HUES64 (cell line): Measurements from ENCODE around the gene CDCA7. TPM values are rescaled to one million over a fixed set of nuclear protein-coding genes. Genes with fewer than 3 reads are reported as not detected.
A peak's percentile ranks its signal among the peaks of the same experiment; 100 is the strongest.
"Not testable (repeated sequence)": the region's sequence is repeated elsewhere in the genome, so short reads cannot be mapped to it uniquely, and the experiment has no call there.

ENCODE experiments used
- H3K27ac ChIP-seq: 2 replicates; pipeline ENCODE4 v1.7.0; 2013; ENCODE audit warnings: low read depth, low read length, inconsistent platforms
- H3K27me3 ChIP-seq: 2 replicates; pipeline ENCODE4 v1.6.1; 2013; ENCODE audit warnings: mild to moderate bottlenecking, low read length; ENCODE audit not compliant: insufficient read depth
- H3K36me3 ChIP-seq: 2 replicates; pipeline ENCODE4 v1.6.1; 2013; ENCODE audit warnings: mild to moderate bottlenecking, low read length; ENCODE audit not compliant: insufficient read depth
- H3K4me1 ChIP-seq: 2 replicates; pipeline ENCODE4 v1.6.1; 2013; ENCODE audit warnings: mild to moderate bottlenecking, low read length, moderate library complexity; ENCODE audit not compliant: insufficient read depth
- H3K4me3 ChIP-seq: 2 replicates; pipeline ENCODE4 v1.5.1; 2013; ENCODE audit warnings: mild to moderate bottlenecking, low read length, moderate library complexity
- H3K9ac ChIP-seq: 2 replicates; pipeline ENCODE4 v1.6.1; 2013; ENCODE audit warnings: mild to moderate bottlenecking, low read depth, low read length
- H3K9me3 ChIP-seq: 2 replicates; pipeline ENCODE4 v1.6.1; 2013; ENCODE audit warnings: low read depth, low read length; ENCODE audit not compliant: insufficient read depth
- WGBS: fragments of 150-250, 120-280 bp; methylation state at CpG from one replicate; pipeline ENCODE4 v1.1.7; 2013; ENCODE audit warnings: missing lambda C conversion rate; 5-methylcytosine and 5-hydroxymethylcytosine counted together
- polyA plus RNA-seq, 2 experiments: library from polyadenylated mRNA; stranded (reverse); fragments of 50-300 nt; gene quantifications; one replicate each; pipeline ENCODE4 v1.2.3, GENCODE V29; 2013

CDCA7 gene
- polyA plus RNA-seq (2013, experiment 1 of 2), result 70.6 TPM
- 73.0 TPM for polyA plus RNA-seq (2013, experiment 2 of 2)

DNA sequence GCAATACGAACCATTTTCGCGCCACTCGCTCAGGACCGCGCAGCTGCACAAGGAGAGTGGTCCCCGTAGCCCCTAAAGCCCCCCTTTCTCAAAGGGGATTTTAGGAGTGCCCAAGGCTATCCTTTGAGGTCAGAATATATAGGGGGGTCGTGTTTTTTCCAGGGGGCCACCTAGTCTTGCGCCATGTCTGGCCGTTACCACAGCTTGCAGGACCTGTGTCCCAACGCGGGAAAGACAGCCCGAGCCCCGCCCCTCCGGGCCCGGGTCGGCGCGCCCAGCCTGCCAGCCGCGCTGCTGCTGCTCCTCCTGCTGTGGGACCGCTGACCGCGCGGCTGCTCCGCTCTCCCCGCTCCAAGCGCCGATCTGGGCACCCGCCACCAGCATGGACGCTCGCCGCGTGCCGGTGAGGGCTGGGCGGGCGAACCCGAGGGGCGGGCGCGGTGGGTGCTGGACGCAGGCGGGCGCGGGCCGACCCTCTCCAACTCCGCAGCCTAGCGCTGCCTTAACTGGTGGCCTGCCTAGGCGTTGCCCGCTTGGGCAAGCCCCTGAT is at the start of gene CDCA7:
Gene CDCA7 (plus strand): TSS at position 291 of the 550 bp plus-strand sequence. CDS start 92 bp downstream, at position 383.
- Histone ChIP-seq H3K4me3 (peak within 1 kb of the TSS; percentile 95), H3K4me1 (peaks cover 25% of the 10 kb centered on the region), H3K27ac (peak within 1 kb of the TSS; percentile 94), H3K36me3 (peaks cover 12% of the 10 kb centered on the region), H3K9ac (peak within 1 kb of the TSS; percentile 99), H3K9me3 (no peaks in the 10 kb centered on the region), H3K27me3 (peaks cover 5% of the 10 kb centered on the region; the same call in 1 of the 2 replicates)
- under 1% methylated on average over 50 of the region's 50 CpGs for WGBS

DNA sequence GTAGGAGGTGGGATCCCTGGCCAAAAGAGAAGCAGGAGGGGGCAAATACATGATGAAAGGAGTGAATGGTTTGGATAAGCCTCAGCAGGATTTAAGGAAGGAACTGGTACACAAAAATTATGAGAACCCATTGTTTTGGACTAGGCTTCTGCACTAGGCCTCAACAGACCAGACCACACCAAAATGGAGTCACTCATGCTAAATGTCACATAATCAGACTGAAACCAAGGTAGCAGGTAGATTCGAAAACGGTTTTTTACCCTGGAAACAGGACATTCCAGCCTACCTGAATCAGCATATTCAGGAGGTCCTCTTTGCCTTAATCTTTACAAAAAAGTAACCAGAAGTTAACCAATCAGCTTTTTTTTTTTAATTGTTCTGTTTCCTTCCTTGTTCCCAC is 49.4 kb upstream of the CDCA7 start:
- WGBS, result 84% methylated on average over 2 of the region's 2 CpGs
- H3K27ac ChIP-seq, result no peak overlapping the region
- no peak overlapping the region for H3K4me3 ChIP-seq
- peaks cover 34% of the 10 kb centered on the region for H3K4me1 ChIP-seq
- peaks cover 14% of the 10 kb centered on the region; the same call in 1 of the 2 replicates for H3K9me3 ChIP-seq
- H3K9ac ChIP-seq, result no peak overlapping the region
- no peaks in the 10 kb centered on the region for H3K36me3 ChIP-seq
- no peaks in the 10 kb centered on the region for H3K27me3 ChIP-seq

DNA sequence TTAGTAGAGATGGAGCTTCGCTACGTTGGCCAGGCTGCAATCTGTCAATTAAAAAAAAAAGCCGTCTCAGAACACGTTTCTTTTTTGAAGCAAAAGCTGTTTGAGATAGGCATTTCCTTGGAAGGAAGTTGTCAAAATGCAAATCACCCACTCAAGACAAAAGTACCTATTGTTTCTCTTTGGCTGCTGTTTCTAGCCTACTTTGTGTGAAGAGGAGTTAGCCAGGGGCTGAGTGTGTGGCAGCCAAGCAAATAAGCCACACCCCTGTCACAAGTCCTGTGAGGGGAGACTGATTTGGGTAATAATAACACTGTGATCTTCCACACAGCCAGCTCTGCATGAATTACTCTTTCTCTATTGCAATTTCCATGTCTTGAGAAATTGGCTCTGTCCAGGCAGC is 47.4 kb upstream of the CDCA7 start:
- Histone ChIP-seq H3K27me3 (no peaks in the 10 kb centered on the region), H3K4me3 (no peak overlapping the region), H3K9me3 (no peaks in the 10 kb centered on the region), H3K36me3 (no peaks in the 10 kb centered on the region), H3K4me1 (peaks cover 34% of the 10 kb centered on the region), H3K27ac (no peak overlapping the region), H3K9ac (no peak overlapping the region)
- 52% methylated on average over 4 of the region's 4 CpGs for WGBS

GRCh38 chr2:173309370-173309769 is 45.3 kb upstream of the CDCA7 start:
- WGBS, result 86% methylated on average over 5 of the region's 5 CpGs
- H3K9me3 ChIP-seq, H3K36me3 ChIP-seq, H3K4me3 ChIP-seq, H3K27ac ChIP-seq, H3K9ac ChIP-seq, H3K27me3 ChIP-seq: not testable (repeated sequence)
- H3K4me1 ChIP-seq, result peaks cover 34% of the 10 kb centered on the region

GRCh38 chr2:173311844-173312606 is 42.6 kb upstream of the CDCA7 start:
- H3K9ac ChIP-seq, result no peak overlapping the region
- peaks cover 8% of the 10 kb centered on the region for H3K4me1 ChIP-seq
- no peak overlapping the region for H3K27ac ChIP-seq
- no peak overlapping the region for H3K4me3 ChIP-seq
- no peaks in the 10 kb centered on the region for H3K9me3 ChIP-seq
- H3K27me3 ChIP-seq, result no peaks in the 10 kb centered on the region
- WGBS, result 95% methylated on average over 9 of the region's 9 CpGs
- H3K36me3 ChIP-seq, result no peaks in the 10 kb centered on the region

DNA sequence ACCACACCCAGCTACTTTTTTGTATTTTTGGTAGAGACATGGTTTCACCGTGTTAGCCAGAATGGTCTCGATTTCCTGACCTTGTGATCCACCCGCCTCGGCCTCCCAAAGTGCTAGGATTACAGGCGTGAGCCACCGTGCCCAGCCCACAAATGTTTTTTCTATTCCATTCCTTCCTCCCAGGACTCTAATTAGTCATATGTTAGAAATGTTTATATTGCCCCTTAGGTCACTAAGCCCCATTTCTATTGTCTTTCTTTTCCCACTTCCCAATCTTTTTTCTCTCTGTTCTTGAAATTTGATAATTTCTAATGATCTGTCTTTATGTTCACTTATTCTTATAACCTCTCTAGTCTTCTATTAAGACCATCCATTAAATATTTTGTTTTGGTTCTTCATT is 31.3 kb upstream of the CDCA7 start:
- Histone ChIP-seq H3K27ac (no peak overlapping the region), H3K4me3 (no peak overlapping the region), H3K9ac (no peak overlapping the region), H3K9me3 (0 out of 2 replicates have a peak, but pooled peaks cover 5% of the 10 kb centered on the region), H3K36me3 (no peaks in the 10 kb centered on the region), H3K27me3 (no peaks in the 10 kb centered on the region), H3K4me1 (no peaks in the 10 kb centered on the region)
- 97% methylated on average over 5 of the region's 6 CpGs for WGBS

GRCh38 chr2:173326806-173327205 is 27.9 kb upstream of the CDCA7 start:
- Histone ChIP-seq H3K9ac (no peak overlapping the region), H3K36me3 (no peaks in the 10 kb centered on the region), H3K27ac (no peak overlapping the region), H3K9me3 (peaks cover 22% of the 10 kb centered on the region), H3K4me1 (no peaks in the 10 kb centered on the region), H3K27me3 (no peaks in the 10 kb centered on the region), H3K4me3 (no peak overlapping the region)
- WGBS, result no CpG with 5 or more reads among the region's 1 CpG

GRCh38 chr2:173327421-173327820 is 27.3 kb upstream of the CDCA7 start:
- H3K27me3 ChIP-seq, result no peaks in the 10 kb centered on the region
- H3K9ac ChIP-seq, result no peak overlapping the region
- no peak overlapping the region for H3K27ac ChIP-seq
- no peaks in the 10 kb centered on the region for H3K4me1 ChIP-seq
- H3K4me3 ChIP-seq, result no peak overlapping the region
- 97% methylated on average over 5 of the region's 5 CpGs for WGBS
- no peaks in the 10 kb centered on the region for H3K36me3 ChIP-seq
- peaks cover 27% of the 10 kb centered on the region for H3K9me3 ChIP-seq

DNA sequence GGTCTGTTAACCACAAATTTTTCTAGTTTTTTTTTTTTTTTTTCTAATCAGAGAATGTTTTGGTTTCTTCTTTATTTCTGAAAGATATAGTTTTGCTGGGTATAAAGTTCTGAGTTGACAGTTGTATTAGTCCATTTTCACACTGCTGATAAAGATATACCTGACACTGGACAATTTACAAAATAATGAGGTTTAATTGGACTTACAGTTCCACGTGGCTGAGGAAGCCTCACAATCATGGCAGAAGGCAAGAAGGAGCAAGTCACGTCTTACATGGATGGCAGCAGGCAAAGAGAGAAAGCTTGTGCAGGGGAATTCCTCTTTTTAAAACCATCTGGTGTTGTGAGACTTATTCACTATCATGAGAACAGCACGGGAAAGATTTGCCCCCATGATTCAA is 21.7 kb upstream of the CDCA7 start:
- not testable (repeated sequence) for H3K4me1 ChIP-seq, H3K36me3 ChIP-seq, H3K4me3 ChIP-seq, H3K27me3 ChIP-seq, H3K9ac ChIP-seq, H3K27ac ChIP-seq
- WGBS, result 86% methylated on average over 2 of the region's 3 CpGs
- H3K9me3 ChIP-seq, result peaks cover 37% of the 10 kb centered on the region

GRCh38 chr2:173339807-173340206 is 14.9 kb upstream of the CDCA7 start:
- no peaks in the 10 kb centered on the region for H3K4me1 ChIP-seq
- H3K27ac ChIP-seq, result no peak overlapping the region
- H3K9me3 ChIP-seq, result 0 out of 2 replicates have a peak, but pooled peaks cover 3% of the 10 kb centered on the region
- no peak overlapping the region for H3K4me3 ChIP-seq
- H3K36me3 ChIP-seq, result no peaks in the 10 kb centered on the region
- no peak overlapping the region for H3K9ac ChIP-seq
- H3K27me3 ChIP-seq, result no peaks in the 10 kb centered on the region
- 87% methylated on average over 8 of the region's 8 CpGs for WGBS

DNA sequence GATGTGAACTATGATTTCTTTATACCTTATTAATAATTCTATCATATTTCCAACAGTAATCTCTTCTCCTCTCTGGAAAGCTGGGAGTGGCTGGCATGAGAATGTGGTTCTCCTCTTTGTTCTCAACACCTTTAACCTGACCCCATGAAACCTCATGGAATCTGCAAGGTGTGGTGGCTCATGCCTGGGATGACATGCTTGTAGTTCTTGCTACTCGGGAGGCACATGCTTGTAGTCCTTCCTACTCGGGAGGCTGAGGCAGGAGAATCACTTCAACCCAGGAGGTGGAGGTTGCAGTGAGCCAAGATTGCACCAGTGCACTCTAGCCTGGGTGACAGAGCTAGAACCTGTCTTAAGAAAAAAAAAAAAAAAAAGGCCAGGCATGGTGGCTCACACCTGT is 10.8 kb upstream of the CDCA7 start:
- Histone ChIP-seq H3K9me3 (peaks cover 26% of the 10 kb centered on the region), H3K9ac (no peak overlapping the region), H3K36me3 (no peaks in the 10 kb centered on the region), H3K4me3 (no peak overlapping the region), H3K4me1 (no peaks in the 10 kb centered on the region), H3K27ac (no peak overlapping the region), H3K27me3 (no peaks in the 10 kb centered on the region)
- WGBS, result 95% methylated on average over 2 of the region's 2 CpGs
